ENCODE data around the gene PCDHGC4.

The PCDHGC4 gene

DNA sequence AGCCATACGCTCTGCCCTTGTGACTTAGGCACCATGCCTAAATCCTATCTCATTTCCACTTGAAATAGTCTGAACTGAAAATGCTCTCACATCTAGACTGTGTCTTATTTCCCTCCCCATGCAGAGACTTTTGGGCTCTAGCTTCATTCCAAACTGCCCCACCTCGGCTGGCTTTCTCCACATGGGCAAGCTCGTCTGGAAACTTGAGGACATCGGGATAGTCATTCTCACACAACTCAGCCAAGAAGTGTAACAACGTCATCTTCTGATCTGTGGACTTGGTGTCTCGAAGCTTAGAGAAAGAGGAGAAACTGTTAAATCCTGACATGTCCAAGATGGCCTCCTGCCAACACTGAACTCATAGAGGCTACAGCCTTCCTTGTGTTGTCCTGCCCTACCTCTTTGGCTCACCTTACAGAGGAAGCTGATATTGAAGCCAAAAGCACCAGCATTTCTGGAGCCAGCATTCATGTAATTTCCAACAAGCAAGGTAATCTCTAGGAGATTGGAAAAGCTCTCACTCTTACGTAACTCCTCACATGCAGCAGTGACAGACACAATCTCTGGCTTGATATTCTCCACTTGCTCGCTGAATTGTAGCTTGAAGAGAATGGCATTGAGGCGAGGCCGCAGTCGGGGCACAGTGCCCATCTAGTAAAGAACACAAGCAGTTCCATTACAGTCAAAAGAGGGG is 43.6 kb downstream of the PCDHGC4 start:
- no peak overlapping the region for H3K27ac ChIP-seq (ENCODE audit: insufficient read depth, low read length, poor library complexity, severe bottlenecking)
- no peaks in the 10 kb centered on the region for H3K27me3 ChIP-seq (replicated peaks; ENCODE audit: control insufficient read depth, insufficient read depth, low read length, poor library complexity, severe bottlenecking)
- H3K4me1 ChIP-seq (ENCODE audit: control insufficient read depth, insufficient read depth, low read length, poor library complexity, severe bottlenecking), result no peaks in the 10 kb centered on the region
- DNase-seq, result no peak
- peaks cover 95% of the 10 kb centered on the region for H3K36me3 ChIP-seq (ENCODE audit: control insufficient read depth, insufficient read depth, low read length)
- no peaks in the 10 kb centered on the region for H3K9me3 ChIP-seq (ENCODE audit: control insufficient read depth, low read length)
- H3K4me3 ChIP-seq (ENCODE audit: insufficient read depth, low read depth, low read length, poor library complexity, severe bottlenecking), result no peak overlapping the region

DNA sequence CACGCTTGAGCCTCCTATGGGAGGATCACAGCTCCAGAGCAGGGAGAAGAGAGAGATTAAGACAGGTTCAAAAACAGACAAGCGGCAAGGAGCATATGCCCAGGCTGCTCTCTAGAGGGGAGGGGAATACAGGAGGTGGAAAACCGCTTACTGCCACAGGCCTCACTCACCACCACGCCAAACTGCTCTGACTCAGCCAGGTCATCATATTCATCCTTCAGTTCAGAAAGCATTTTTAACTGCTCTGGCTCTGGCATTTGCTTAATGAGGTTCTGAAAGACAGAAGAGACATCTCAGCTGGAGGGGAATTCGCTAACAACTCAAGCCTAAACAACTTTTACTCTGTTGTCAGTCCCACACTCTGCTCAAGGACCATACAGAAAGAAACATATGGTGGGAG is 44.2 kb downstream of the PCDHGC4 start:
- no peak overlapping the region for H3K4me3 ChIP-seq (ENCODE audit: insufficient read depth, low read depth, low read length, poor library complexity, severe bottlenecking)
- H3K27ac ChIP-seq (ENCODE audit: insufficient read depth, low read length, poor library complexity, severe bottlenecking), result no peak overlapping the region
- no peaks in the 10 kb centered on the region for H3K4me1 ChIP-seq (ENCODE audit: control insufficient read depth, insufficient read depth, low read length, poor library complexity, severe bottlenecking)
- no peaks in the 10 kb centered on the region for H3K27me3 ChIP-seq (replicated peaks; ENCODE audit: control insufficient read depth, insufficient read depth, low read length, poor library complexity, severe bottlenecking)
- no peak for DNase-seq
- no peaks in the 10 kb centered on the region for H3K9me3 ChIP-seq (ENCODE audit: control insufficient read depth, low read length)
- H3K36me3 ChIP-seq (ENCODE audit: control insufficient read depth, insufficient read depth, low read length), result peaks cover 95% of the 10 kb centered on the region

GRCh38 chr5:141529873-141530272 is 45.0 kb downstream of the PCDHGC4 start:
- Histone ChIP-seq H3K36me3 (ENCODE audit: control insufficient read depth, insufficient read depth, low read length) (peaks cover 94% of the 10 kb centered on the region), H3K27ac (ENCODE audit: insufficient read depth, low read length, poor library complexity, severe bottlenecking) (no peak overlapping the region)
- DNase-seq, result no peak

DNA sequence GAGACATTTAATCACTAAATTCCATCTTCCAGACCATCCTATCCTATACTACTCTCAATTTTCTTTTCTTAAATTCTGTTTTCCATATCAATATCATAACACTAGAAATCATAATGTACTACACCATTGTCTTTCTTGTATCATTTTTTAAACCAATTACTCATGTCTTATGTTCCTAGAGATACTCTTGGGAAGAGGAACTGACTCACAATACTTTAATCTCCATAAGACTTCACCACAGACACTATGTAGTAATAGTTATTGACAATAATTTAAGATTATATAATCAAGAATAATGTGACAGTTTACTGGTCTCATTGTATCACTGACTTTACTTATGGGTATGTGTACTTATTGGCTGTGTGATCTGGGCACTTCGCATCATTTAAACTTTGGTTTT is 47.9 kb downstream of the PCDHGC4 start:
- Histone ChIP-seq H3K36me3 (ENCODE audit: control insufficient read depth, insufficient read depth, low read length) (peaks cover 73% of the 10 kb centered on the region), H3K4me1 (ENCODE audit: control insufficient read depth, insufficient read depth, low read length, poor library complexity, severe bottlenecking) (no peaks in the 10 kb centered on the region), H3K27ac (ENCODE audit: insufficient read depth, low read length, poor library complexity, severe bottlenecking) (no peak overlapping the region), H3K4me3 (ENCODE audit: insufficient read depth, low read depth, low read length, poor library complexity, severe bottlenecking) (no peak overlapping the region), H3K9me3 (ENCODE audit: control insufficient read depth, low read length) (no peaks in the 10 kb centered on the region), H3K27me3 (replicated peaks; ENCODE audit: control insufficient read depth, insufficient read depth, low read length, poor library complexity, severe bottlenecking) (no peaks in the 10 kb centered on the region)
- DNase-seq, result no peak

More at GRCh38 chr5:141529873-141530272, 45.0 kb downstream of the PCDHGC4 start:
- no peaks in the 10 kb centered on the region for H3K27me3 ChIP-seq (replicated peaks; ENCODE audit: control insufficient read depth, insufficient read depth, low read length, poor library complexity, severe bottlenecking)
- no peaks in the 10 kb centered on the region for H3K4me1 ChIP-seq (ENCODE audit: control insufficient read depth, insufficient read depth, low read length, poor library complexity, severe bottlenecking)
- H3K9me3 ChIP-seq (ENCODE audit: control insufficient read depth, low read length), result no peaks in the 10 kb centered on the region
- no peak overlapping the region for H3K4me3 ChIP-seq (ENCODE audit: insufficient read depth, low read depth, low read length, poor library complexity, severe bottlenecking)

- no peaks in the 10 kb centered on the region for H3K4me1 ChIP-seq (ENCODE audit: control insufficient read depth, insufficient read depth, low read length, poor library complexity, severe bottlenecking)
- no peak for DNase-seq
- H3K4me3 ChIP-seq (ENCODE audit: insufficient read depth, low read depth, low read length, poor library complexity, severe bottlenecking), result no peak overlapping the region
- H3K27ac ChIP-seq (ENCODE audit: insufficient read depth, low read length, poor library complexity, severe bottlenecking), result no peak overlapping the region
- no peaks in the 10 kb centered on the region for H3K9me3 ChIP-seq (ENCODE audit: control insufficient read depth, low read length)
- H3K36me3 ChIP-seq (ENCODE audit: control insufficient read depth, insufficient read depth, low read length), result peaks cover 62% of the 10 kb centered on the region
- H3K27me3 ChIP-seq (replicated peaks; ENCODE audit: control insufficient read depth, insufficient read depth, low read length, poor library complexity, severe bottlenecking), result no peaks in the 10 kb centered on the region
Measured at GRCh38 chr5:141533897-141534296, 49.1 kb downstream of the PCDHGC4 start.

DNA sequence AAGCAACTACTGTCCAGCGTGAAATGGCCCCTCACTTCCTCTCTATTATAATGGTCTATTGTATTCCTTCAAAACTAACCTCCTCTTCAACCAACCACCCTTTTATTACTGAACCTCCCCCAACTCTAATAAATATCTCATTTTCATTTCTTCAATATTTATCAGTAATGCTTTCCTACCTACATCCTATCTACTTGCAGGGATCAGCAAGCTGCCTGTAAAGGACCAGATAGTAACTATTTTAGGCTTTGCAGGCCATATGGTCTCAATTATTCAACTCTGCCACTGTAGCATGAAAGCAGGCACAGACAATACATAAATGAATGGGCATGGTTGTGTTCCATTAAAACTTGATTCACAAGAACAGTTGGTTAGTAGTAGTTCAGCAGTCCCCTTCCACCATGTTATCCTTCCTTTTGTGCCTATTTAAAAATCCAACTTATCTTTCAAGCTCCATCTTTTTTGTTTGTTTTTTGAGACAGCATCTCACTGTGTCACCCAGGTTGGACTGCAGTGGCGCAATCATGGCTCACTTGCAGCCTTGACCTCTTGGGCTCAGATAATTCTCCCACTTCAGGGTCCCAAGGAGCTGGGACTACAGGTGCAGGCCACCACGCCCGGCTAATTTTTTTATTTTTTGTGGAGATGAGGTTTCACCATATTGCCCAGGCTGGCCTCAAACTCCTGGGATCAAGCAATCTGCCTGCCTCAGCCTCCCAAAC is 49.8 kb downstream of the PCDHGC4 start:
- DNase-seq, result no peak
- H3K4me3 ChIP-seq (ENCODE audit: insufficient read depth, low read depth, low read length, poor library complexity, severe bottlenecking), result no peak overlapping the region
- no peak overlapping the region for H3K27ac ChIP-seq (ENCODE audit: insufficient read depth, low read length, poor library complexity, severe bottlenecking)
- H3K9me3 ChIP-seq (ENCODE audit: control insufficient read depth, low read length), result no peaks in the 10 kb centered on the region
- peaks cover 54% of the 10 kb centered on the region for H3K36me3 ChIP-seq (ENCODE audit: control insufficient read depth, insufficient read depth, low read length)
- no peaks in the 10 kb centered on the region for H3K27me3 ChIP-seq (replicated peaks; ENCODE audit: control insufficient read depth, insufficient read depth, low read length, poor library complexity, severe bottlenecking)
- no peaks in the 10 kb centered on the region for H3K4me1 ChIP-seq (ENCODE audit: control insufficient read depth, insufficient read depth, low read length, poor library complexity, severe bottlenecking)

All from effector memory CD4-positive, alpha-beta T cell (primary cell).